GM23248 (cell line): ENCODE results near the gene CUEDC2. TPM values are rescaled to one million over a fixed set of nuclear protein-coding genes. Genes with fewer than 3 reads are reported as not detected.

ENCODE experiments used
- DNase-seq: peaks from one replicate; pipeline ENCODE4 v3.0.0-alpha.2; 2015
- H2AFZ ChIP-seq: fragments of 200-600 bp; sonication (generic); 2 replicates; pipeline ENCODE4 v1.6.1; 2016; ENCODE audit warnings: antibody characterized with exemption
- H3F3A ChIP-seq: fragments of 200-600 bp; sonication (generic); 2 replicates; pipeline ENCODE4 v1.6.1; 2016; ENCODE audit warnings: mild to moderate bottlenecking, antibody characterized with exemption, mixed run types; ENCODE audit not compliant: insufficient read depth
- H3K27ac ChIP-seq: fragments of 200-600 bp; sonication (generic); 2 replicates; pipeline ENCODE4 v1.5.1; 2016; ENCODE audit warnings: mild to moderate bottlenecking
- H3K27me3 ChIP-seq: fragments of 200-600 bp; sonication (generic); replicated peaks from 2 replicates; pipeline ENCODE4 v1.6.1; 2016; ENCODE audit warnings: mild to moderate bottlenecking; ENCODE audit not compliant: insufficient read depth
- H3K36me3 ChIP-seq: fragments of 200-600 bp; sonication (generic); 2 replicates; pipeline ENCODE4 v1.6.1; 2016; ENCODE audit warnings: low read depth, mild to moderate bottlenecking
- H3K4me1 ChIP-seq: fragments of 200-600 bp; sonication (generic); 2 replicates; pipeline ENCODE4 v1.6.1; 2016; ENCODE audit warnings: mild to moderate bottlenecking; ENCODE audit not compliant: insufficient read depth
- H3K4me2 ChIP-seq: fragments of 200-600 bp; sonication (generic); one replicate; pipeline ENCODE4 v1.6.1; 2016; ENCODE audit warnings: mild to moderate bottlenecking; ENCODE audit not compliant: unreplicated experiment
- H3K4me3 ChIP-seq: fragments of 200-600 bp; sonication (generic); 2 replicates; pipeline ENCODE4 v1.5.1; 2016; ENCODE audit warnings: mild to moderate bottlenecking
- H3K79me2 ChIP-seq: fragments of 200-600 bp; sonication (generic); 2 replicates; pipeline ENCODE4 v1.6.1; 2016; ENCODE audit warnings: mild to moderate bottlenecking; ENCODE audit not compliant: insufficient read depth
- H3K9ac ChIP-seq: fragments of 200-600 bp; sonication (generic); 2 replicates; pipeline ENCODE4 v1.6.1; 2016; ENCODE audit warnings: mild to moderate bottlenecking
- H3K9me2 ChIP-seq: fragments of 200-600 bp; sonication (generic); 2 replicates; pipeline ENCODE4 v1.6.1; 2016; ENCODE audit warnings: mixed run types, mild to moderate bottlenecking, moderate library complexity; ENCODE audit not compliant: insufficient read depth
- H3K9me3 ChIP-seq: fragments of 200-600 bp; sonication (generic); one replicate; pipeline ENCODE4 v1.6.1; 2017; ENCODE audit warnings: low read depth
- H4K20me1 ChIP-seq: fragments of 200-600 bp; sonication (generic); 2 replicates; pipeline ENCODE4 v1.6.0; 2016; ENCODE audit not compliant: insufficient read depth
- EZH2 ChIP-seq: fragments of 200-600 bp; sonication (generic); IDR thresholded peaks from 2 replicates; pipeline ENCODE4 v1.6.1; 2018; ENCODE audit warnings: antibody characterized with exemption, mild to moderate bottlenecking; ENCODE audit not compliant: insufficient read depth, poor library complexity, severe bottlenecking
- EZH2phosphoT487 ChIP-seq: fragments of 200-600 bp; sonication (generic); IDR thresholded peaks from 2 replicates; pipeline ENCODE4 v1.6.1; 2018; ENCODE audit warnings: antibody characterized with exemption, moderate library complexity, mild to moderate bottlenecking, low read depth; ENCODE audit not compliant: insufficient read depth
- WGBS, 2 experiments: methylation state at CpG; one replicate each; pipeline ENCODE4 v1.1.6; 2015 to 2017; ENCODE audit warnings: low lambda C conversion rate in 2 of 2, low coverage in 1 of 2; ENCODE audit errors: missing lambda C conversion rate in 2 of 2; 5-methylcytosine and 5-hydroxymethylcytosine counted together
- in situ Hi-C: fragments of 300-500 bp; cut with MboI; formaldehyde crosslinking; loops from 2 replicates; pipeline ENCODE4 v1.15.0; 2020
- polyA plus RNA-seq: library from polyadenylated mRNA; unstranded; fragments of >200 nt; fragmentation: Nextera tagmentation; extraction: Ambion mirVana; gene quantifications from 2 replicates; pipeline ENCODE4 v1.2.1, GENCODE V29; 2016
- total RNA-seq: library from RNA; depleted of rRNA; stranded (reverse); fragments of >200 nt; shearing (Covaris generic); gene quantifications from 2 replicates; pipeline ENCODE4 v1.2.3, GENCODE V29; 2014

Gene CUEDC2
- total and polyA plus RNA-seq, 2 experiments from 2014 or later: 54.1 to 87.6 TPM

DNA sequence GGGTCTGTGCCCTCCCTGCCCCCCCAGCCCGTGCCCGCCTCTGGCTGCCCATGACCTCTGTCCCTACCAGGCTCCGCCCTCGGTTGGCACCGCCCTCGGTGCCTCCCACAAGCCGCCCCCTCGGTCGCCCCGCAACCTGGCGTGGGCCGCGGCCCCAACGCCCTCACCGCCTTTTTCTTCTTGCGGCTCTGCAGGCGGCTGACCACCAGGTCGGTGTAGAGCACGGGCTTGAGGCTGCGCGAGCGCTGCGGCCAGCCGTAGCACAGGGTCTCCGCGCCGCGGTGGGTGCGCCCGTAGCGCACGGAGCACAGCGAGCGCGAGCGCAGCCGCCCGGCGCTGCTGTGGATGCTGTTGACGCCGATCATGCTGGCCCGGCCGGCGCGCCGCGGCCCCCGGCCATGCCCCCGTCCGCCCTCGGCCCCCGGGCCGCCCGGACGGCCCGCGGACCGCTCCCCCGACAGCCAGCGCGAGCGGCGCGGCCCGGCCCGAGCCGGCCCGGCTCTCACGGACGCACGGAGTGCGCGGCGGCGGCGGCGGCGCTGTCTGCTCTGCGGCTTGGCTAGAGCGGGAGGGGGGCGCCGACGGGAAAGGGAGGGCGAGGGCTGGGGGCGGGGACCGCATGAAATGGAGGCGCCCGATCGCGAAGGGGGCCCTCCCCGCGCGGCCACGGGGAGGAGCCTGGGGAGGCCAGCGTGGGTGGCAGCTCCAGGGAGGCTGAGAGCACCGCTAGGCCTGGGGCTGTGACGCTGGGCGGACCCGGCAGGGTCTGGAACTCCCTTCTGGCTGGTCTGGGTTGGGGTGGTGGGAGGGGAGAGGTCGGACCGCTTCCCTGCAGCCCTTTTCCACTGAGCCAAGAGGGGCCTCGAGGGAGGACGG, 23.4 kb downstream of the CUEDC2 start:
- Histone ChIP-seq H3K4me1 (no peaks in the 10 kb centered on the region), H3K79me2 (no peaks in the 10 kb centered on the region), H2AFZ (peak overlapping the region; percentile 68), H4K20me1 (no peaks in the 10 kb centered on the region), H3K9me2 (no peaks in the 10 kb centered on the region), H3K9me3 (no peaks in the 10 kb centered on the region), H3K9ac (peak overlapping the region; percentile 62), H3K4me3 (peak overlapping the region; percentile 77), H3K27ac (no peak overlapping the region), H3K27me3 (peaks cover 9% of the 10 kb centered on the region), H3F3A (no peaks in the 10 kb centered on the region), H3K4me2 (peak overlapping the region; percentile 53), H3K36me3 (no peaks in the 10 kb centered on the region)
- TF ChIP-seq EZH2phosphoT487 (no peak), EZH2 (no peak)
- 1 to 3% methylated on average over 46 to 86 of the region's 103 CpGs for WGBS, 2 experiments
- DNase-seq: peak; percentile 73
- in situ Hi-C loops: no loop called here

DNA sequence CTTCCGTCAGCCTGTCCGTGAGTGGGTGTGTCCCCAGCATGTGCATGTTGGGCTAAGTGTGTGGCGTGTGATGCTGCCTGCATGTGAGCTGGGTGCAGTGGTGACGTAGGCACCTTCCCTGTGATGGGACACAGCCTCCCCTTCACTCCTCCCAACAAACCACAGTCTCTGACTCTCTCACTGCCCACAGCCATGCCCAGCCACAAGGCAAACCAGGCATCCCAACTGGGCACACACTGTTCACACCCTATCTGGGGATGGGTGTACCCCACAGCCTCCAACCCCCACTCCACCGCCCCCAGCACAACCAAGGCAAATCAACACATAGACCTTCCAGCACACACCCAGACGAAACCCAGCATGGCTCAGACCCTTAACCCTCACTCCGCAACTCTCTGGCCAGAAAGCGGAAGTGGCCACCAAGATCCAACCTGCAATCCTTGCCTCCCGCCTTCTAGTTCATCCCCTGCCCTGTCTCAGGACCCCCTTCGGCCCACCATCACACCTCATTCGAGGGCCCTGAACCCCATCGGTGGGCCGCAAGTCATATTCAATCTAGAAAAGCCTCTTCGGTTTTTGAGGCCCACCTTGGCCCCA, 24.1 kb downstream of the CUEDC2 start:
- Histone ChIP-seq H3K27me3 (peaks cover 6% of the 10 kb centered on the region), H3F3A (no peaks in the 10 kb centered on the region), H3K9me2 (no peaks in the 10 kb centered on the region), H3K4me3 (peak overlapping the region; percentile 77), H3K79me2 (no peaks in the 10 kb centered on the region), H3K9me3 (no peaks in the 10 kb centered on the region), H3K9ac (peak overlapping the region; percentile 62; the same call in 1 of the 2 replicates), H4K20me1 (no peaks in the 10 kb centered on the region), H3K36me3 (no peaks in the 10 kb centered on the region), H3K4me1 (no peaks in the 10 kb centered on the region), H3K27ac (no peak overlapping the region), H2AFZ (peak overlapping the region; percentile 68; the same call in 1 of the 2 replicates), H3K4me2 (peak overlapping the region; percentile 53)
- in situ Hi-C loops: no loop called here
- peak; percentile 49 for DNase-seq
- WGBS, 2 experiments: 54 to 58% methylated on average over 12 to 14 of the region's 14 CpGs
- TF ChIP-seq EZH2: no peak
- TF ChIP-seq EZH2phosphoT487: no peak

DNA sequence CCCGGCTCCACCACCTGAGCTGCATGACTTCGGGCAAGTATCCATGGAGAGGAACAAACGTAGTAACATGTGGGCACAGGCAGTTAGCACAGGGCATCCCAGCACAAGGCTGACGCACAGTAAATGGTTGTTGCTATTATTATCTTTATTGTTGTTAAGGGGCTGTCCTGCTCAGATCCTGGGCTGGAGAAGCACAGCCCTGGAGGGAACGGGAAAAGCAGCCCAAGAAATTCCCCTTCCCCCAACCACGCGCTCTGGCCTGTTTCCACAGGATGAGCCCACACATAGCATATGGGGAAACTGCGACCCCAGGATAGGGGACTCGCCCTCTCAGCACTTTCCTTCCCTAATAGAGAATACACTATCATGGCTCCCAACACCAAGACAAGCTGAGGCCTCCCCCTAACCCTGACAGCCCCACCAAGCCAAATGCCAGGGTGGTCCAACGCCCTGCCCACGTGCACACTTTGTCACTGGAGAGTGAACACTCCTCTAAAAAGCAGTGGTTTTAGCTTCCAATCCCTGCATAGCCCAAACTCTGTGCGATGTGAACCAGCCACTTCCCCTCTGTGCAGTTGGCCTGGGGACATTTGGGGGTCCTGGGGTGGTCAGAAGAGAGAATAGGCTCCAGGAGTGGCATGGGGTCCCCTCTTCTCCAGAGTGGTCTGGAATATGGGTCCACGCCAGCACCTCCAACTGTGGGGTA, 24.8 kb downstream of the CUEDC2 start:
- Histone ChIP-seq H3K36me3 (no peaks in the 10 kb centered on the region), H2AFZ (no peak overlapping the region), H3F3A (no peaks in the 10 kb centered on the region), H3K4me2 (no peak overlapping the region), H3K79me2 (no peaks in the 10 kb centered on the region), H3K9ac (no peak overlapping the region), H3K9me3 (no peaks in the 10 kb centered on the region), H3K4me1 (no peaks in the 10 kb centered on the region), H3K4me3 (no peak overlapping the region), H3K27ac (no peak overlapping the region), H3K9me2 (no peaks in the 10 kb centered on the region), H4K20me1 (no peaks in the 10 kb centered on the region), H3K27me3 (peaks cover 6% of the 10 kb centered on the region)
- no peak for DNase-seq
- no peak for TF ChIP-seq EZH2phosphoT487
- TF ChIP-seq EZH2: no peak
- in situ Hi-C loops: no loop called here
- WGBS, 2 experiments: 60% methylated on average over 12 to 13 of the region's 13 CpGs

DNA sequence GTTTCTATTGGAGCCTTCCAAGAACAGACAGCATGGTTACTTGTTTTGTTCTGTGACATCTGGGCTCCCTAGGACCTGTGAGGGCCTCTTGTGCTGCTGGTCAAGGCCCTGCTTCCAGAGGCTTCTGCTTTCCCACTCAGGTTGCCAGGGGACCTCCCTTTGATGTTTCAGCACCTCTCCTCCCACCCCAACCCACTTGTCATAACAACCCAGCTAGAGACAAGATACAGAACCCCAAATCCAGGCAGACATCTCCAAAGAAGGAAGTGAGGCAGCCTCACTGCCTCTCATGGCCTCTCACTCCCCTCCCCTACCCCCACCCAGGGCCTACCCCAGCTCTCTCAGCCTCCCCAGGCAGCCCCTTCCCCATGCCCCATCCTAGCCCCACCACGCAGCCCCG, 25.6 kb downstream of the CUEDC2 start:
- Histone ChIP-seq H3K9me2 (no peaks in the 10 kb centered on the region), H3K9me3 (no peaks in the 10 kb centered on the region), H3F3A (no peaks in the 10 kb centered on the region), H3K27me3 (peaks cover 6% of the 10 kb centered on the region), H4K20me1 (no peaks in the 10 kb centered on the region), H3K4me3 (no peak overlapping the region), H3K9ac (no peak overlapping the region), H3K79me2 (no peaks in the 10 kb centered on the region), H3K27ac (no peak overlapping the region), H3K4me1 (peaks cover 2% of the 10 kb centered on the region; the same call in 1 of the 2 replicates), H3K4me2 (no peak overlapping the region), H2AFZ (no peak overlapping the region), H3K36me3 (no peaks in the 10 kb centered on the region)
- TF ChIP-seq EZH2phosphoT487 (no peak), EZH2 (no peak)
- DNase-seq: no peak
- WGBS, 2 experiments: 75 to 100% methylated on average over 1 to 2 of the region's 2 CpGs
- in situ Hi-C loops: no loop called here
